A673 (cell line): ENCODE data around the gene ROR1. TPM values are rescaled to one million over a fixed set of nuclear protein-coding genes. Genes with fewer than 3 reads are reported as not detected.

Experiments
- BruUV-seq: library from RNA; stranded (reverse); fragments of 400-500 nt; replicated peaks from 2 replicates; lab custom pipeline; 2021; lab: Mats Ljungman, UMichigan
- CTCF ChIA-PET: fragments of 300-600 bp; sonication (Branson Sonifier 250); formaldehyde crosslinking; loops from one replicate; lab custom pipeline; 2022; ENCODE audit warnings: antibody characterized with exemption; lab: Charles Lee
- POLR2A ChIA-PET: fragments of 300-600 bp; sonication (Branson Sonifier 250); formaldehyde crosslinking; loops from one replicate; lab custom pipeline; 2022; ENCODE audit warnings: antibody characterized with exemption; ENCODE audit not compliant: low non-redundant PET; lab: Charles Lee
- DNase-seq: peaks from one replicate; pipeline ENCODE4 v3.0.0-alpha.2; 2015; ENCODE audit warnings: low spot score
- H3K27ac ChIP-seq: fragments of 200-600 bp; sonication (generic); 2 replicates; pipeline ENCODE4 v1.5.1; 2016; ENCODE audit warnings: mixed run types, low read depth, mild to moderate bottlenecking, mixed read lengths, antibody characterized with exemption, low read length; ENCODE audit not compliant: poor library complexity, severe bottlenecking
- H3K27me3 ChIP-seq: fragments of 200-600 bp; sonication (generic); replicated peaks from 2 replicates; pipeline ENCODE4 v1.6.1; 2017; ENCODE audit warnings: mixed run types, low read depth, mild to moderate bottlenecking, mixed read lengths, antibody characterized with exemption, low read length; ENCODE audit not compliant: insufficient read depth, poor library complexity
- H3K36me3 ChIP-seq: fragments of 200-600 bp; sonication (generic); 2 replicates; pipeline ENCODE4 v1.6.1; 2016; ENCODE audit warnings: mixed run types, mild to moderate bottlenecking, mixed read lengths, antibody characterized with exemption, low read length; ENCODE audit not compliant: insufficient read depth, poor library complexity, severe bottlenecking
- H3K4me1 ChIP-seq: fragments of 200-600 bp; sonication (generic); 2 replicates; pipeline ENCODE4 v1.6.1; 2017; ENCODE audit warnings: mixed run types, mild to moderate bottlenecking, mixed read lengths, antibody characterized with exemption, low read length; ENCODE audit not compliant: insufficient read depth, poor library complexity, severe bottlenecking
- H3K4me3 ChIP-seq: fragments of 200-600 bp; sonication (generic); 2 replicates; pipeline ENCODE4 v1.5.1; 2016; ENCODE audit warnings: low read depth, mixed run types, mild to moderate bottlenecking, mixed read lengths, low read length; ENCODE audit not compliant: poor library complexity, severe bottlenecking
- H3K9me3 ChIP-seq: fragments of 200-600 bp; sonication (generic); 2 replicates; pipeline ENCODE4 v1.6.1; 2016; ENCODE audit warnings: mixed run types, low read depth, mild to moderate bottlenecking, mixed read lengths, antibody characterized with exemption, low read length; ENCODE audit not compliant: poor library complexity, severe bottlenecking
- CTCF ChIP-seq: fragments of 300-800, 200-600 bp; sonication (generic); conservative IDR thresholded peaks from 2 replicates; pipeline ENCODE4 v1.5.1; 2017; ENCODE audit warnings: low read depth, mild to moderate bottlenecking, antibody characterized with exemption, low read length, moderate library complexity, mixed read lengths
- EZH2 ChIP-seq: fragments of 200-600 bp; sonication (generic); IDR thresholded peaks from 2 replicates; pipeline ENCODE4 v1.6.1; 2017; ENCODE audit warnings: borderline replicate concordance, low read depth, mild to moderate bottlenecking, mixed read lengths, antibody characterized with exemption, low read length; ENCODE audit not compliant: poor library complexity, severe bottlenecking
- intact Hi-C: fragments of 100-400 bp; cut with micrococcal nuclease; formaldehyde crosslinking; loops from one replicate; pipeline ENCODE4 v1.10.0; 2022; ENCODE audit not compliant: unreplicated experiment
- total RNA-seq: library from RNA; stranded (reverse); gene quantifications from 2 replicates; pipeline ENCODE4 v1.2.3, GENCODE V29; 2021

The ROR1 gene
- total RNA-seq, 1 experiment from 2014 or later: 7.4 TPM

- POLR2A ChIA-PET: no interaction called here
- H3K27me3 ChIP-seq: no peaks in the 10 kb centered on the region
- no peaks in the 10 kb centered on the region for H3K4me1 ChIP-seq
- intact Hi-C loops: no loop called here
- H3K9me3 ChIP-seq: no peaks in the 10 kb centered on the region
- H3K27ac ChIP-seq: no peak overlapping the region
- H3K36me3 ChIP-seq: no peaks in the 10 kb centered on the region
- CTCF ChIA-PET: no interaction called here
- no peak for TF ChIP-seq EZH2
- no peak for TF ChIP-seq CTCF
- H3K4me3 ChIP-seq: no peak overlapping the region
- no peak for DNase-seq
- no TSS peak for BruUV-seq
These were observed 300.9 kb downstream of the ROR1 start for GRCh38 chr1:64074767-64075166.

- no peaks in the 10 kb centered on the region for H3K4me1 ChIP-seq
- no peak overlapping the region for H3K27ac ChIP-seq
- no peaks in the 10 kb centered on the region for H3K9me3 ChIP-seq
- no peak for DNase-seq
- ChIA-PET CTCF (no interaction called here), POLR2A (no interaction called here)
- TF ChIP-seq CTCF: no peak
- TF ChIP-seq EZH2: no peak
- BruUV-seq: no TSS peak
- H3K4me3 ChIP-seq: no peak overlapping the region
- intact Hi-C loops: no loop called here
- H3K27me3 ChIP-seq: no peaks in the 10 kb centered on the region
- no peaks in the 10 kb centered on the region for H3K36me3 ChIP-seq
These were observed 303.6 kb downstream of the ROR1 start for GRCh38 chr1:64077281-64077940.

GRCh38 chr1:64080941-64081562, 307.2 kb downstream of the ROR1 start:
- TF ChIP-seq CTCF (no peak), EZH2 (no peak)
- intact Hi-C loops: no loop called here

More at GRCh38 chr1:64080941-64081562, 307.2 kb downstream of the ROR1 start:
- Histone ChIP-seq H3K27ac (no peak overlapping the region), H3K4me1 (no peaks in the 10 kb centered on the region), H3K27me3 (no peaks in the 10 kb centered on the region), H3K4me3 (no peak overlapping the region), H3K36me3 (no peaks in the 10 kb centered on the region), H3K9me3 (no peaks in the 10 kb centered on the region)
- CTCF ChIA-PET: no interaction called here
- BruUV-seq: no TSS peak
- POLR2A ChIA-PET: no interaction called here
- DNase-seq: no peak
